ENCODE results near the gene EML4. TPM values are rescaled to one million over a fixed set of nuclear protein-coding genes. Genes with fewer than 3 reads are reported as not detected.

EML4 gene
- total and polyA plus RNA-seq, 9 of the 15 experiments (the other 6 are each of a cell fraction or from before 2014, with no cell fraction given), result 14.7 to 48.3 (median 36.5) TPM

GRCh38 chr2:42147641-42148274, 21.4 kb upstream of the EML4 start (continued):
- no peak for TF ChIP-seq TBP (optimal IDR thresholded peaks at IDR 0.05; ENCODE audit: low read depth, low read length)
- TF ChIP-seq MECOM (CRISPR knock-in tag; IDR thresholded peaks at IDR 0.05), result no peak
- no peak for TF ChIP-seq MBD2 (IDR thresholded peaks at IDR 0.05; ENCODE audit: borderline replicate concordance, low read depth)
- no peak for TF ChIP-seq ZNF830 (CRISPR knock-in tag; IDR thresholded peaks at IDR 0.05)
- TF ChIP-seq VEZF1 (CRISPR knock-in tag; IDR thresholded peaks at IDR 0.05), result no peak

DNA sequence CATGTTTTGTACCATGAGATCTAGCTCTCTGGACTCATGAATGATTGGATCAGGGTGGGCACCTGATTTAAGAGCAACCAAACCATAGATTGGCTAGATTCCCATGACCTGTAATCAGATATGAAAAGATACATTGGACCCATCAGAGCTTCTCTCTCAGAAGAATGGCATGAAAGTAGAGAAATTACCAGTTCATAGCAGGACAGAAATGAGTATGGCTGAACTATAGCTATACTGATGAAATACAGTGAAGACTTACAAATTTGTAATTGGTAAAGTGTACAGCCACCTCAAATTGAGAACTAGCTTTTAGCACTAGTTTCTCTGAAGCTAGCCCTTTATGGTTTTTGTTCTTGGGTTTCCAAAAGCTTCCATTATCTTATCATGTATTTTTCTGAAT, 19.0 kb upstream of the EML4 start:
- ChIA-PET POLR2A (no interaction called here), CTCF (ENCODE audit: low intra/inter-chr PET ratio) (no interaction called here)
- Histone ChIP-seq H3K27me3 (ENCODE audit: control insufficient read depth in 2 of 2, insufficient read depth in 2 of 2, low read length in 2 of 2) (peaks cover 0 to 2% of the 10 kb centered on the region in 2 experiments; a peak in 3 of 5 replicates), H3K36me3 (ENCODE audit: control insufficient read depth, insufficient read depth, low read length) (no peaks in the 10 kb centered on the region), H3K27ac (ENCODE audit: extremely low read depth, low read depth, low read length) (no peak overlapping the region), H3K9me3 (replicated peaks; ENCODE audit: control insufficient read depth, insufficient read depth, low read depth, low read length) (no peaks in the 10 kb centered on the region), H3K9ac (ENCODE audit: insufficient read depth in 1 of 2, low read depth in 2 of 2, low read length in 2 of 2) (no peak overlapping the region), H4K20me1 (replicated peaks; ENCODE audit: control insufficient read depth, insufficient read depth, low read length) (no peaks in the 10 kb centered on the region), H3K9me1 (ENCODE audit: control insufficient read depth, insufficient read depth, low read length) (no peaks in the 10 kb centered on the region), H3K4me1 (replicated peaks in 1 of 2; ENCODE audit: control insufficient read depth in 2 of 2, insufficient read depth in 2 of 2, low read length in 2 of 2) (no peaks in the 10 kb centered on the region), H3K4me2 (ENCODE audit: insufficient read depth, low read length) (no peak overlapping the region), H3K79me2 (ENCODE audit: control insufficient read depth, insufficient read depth, low read length) (no peaks in the 10 kb centered on the region), H3K4me3 (no peak overlapping the region), H2AFZ (ENCODE audit: low read depth, low read length) (no peak overlapping the region)
- FAIRE-seq (no peak), ATAC-seq (no peak), DNase-seq (ENCODE audit: extremely low read depth in 1 of 4, low spot score in 3 of 4) (no peak)
- BruUV-seq (replicated peaks), result no TSS peak
- intact Hi-C loops (cut with micrococcal nuclease) (no loop called here), in situ Hi-C loops (cut with MboI) (no loop called here)
- TF ChIP-seq HMGN3 (IDR thresholded peaks at IDR 0.05; ENCODE audit: borderline replicate concordance, extremely low read depth, insufficient read length, low read depth, low read length) (no peak), HSF4 (CRISPR knock-in tag; IDR thresholded peaks at IDR 0.05; ENCODE audit: borderline replicate concordance) (no peak), ZNF408 (CRISPR knock-in tag; IDR thresholded peaks at IDR 0.05; ENCODE audit: low read depth) (no peak), ZNF184 (CRISPR knock-in tag; IDR thresholded peaks at IDR 0.05) (no peak), HNRNPL (IDR thresholded peaks at IDR 0.05; ENCODE audit: low read depth, low read length) (no peak), ZNF57 (CRISPR knock-in tag; IDR thresholded peaks at IDR 0.05) (no peak), RBM17 (IDR thresholded peaks at IDR 0.05; ENCODE audit: borderline replicate concordance, low read depth, low read length) (no peak), PML (IDR thresholded peaks at IDR 0.05; ENCODE audit: low read length) (no peak), CXXC5 (CRISPR knock-in tag; IDR thresholded peaks at IDR 0.05) (no peak)
